ENCODE data around the gene MAP3K20.
"Not testable (repeated sequence)": the region's sequence is repeated elsewhere in the genome, so short reads cannot be mapped to it uniquely, and the experiment has no call there.

The MAP3K20 gene

GRCh38 chr2:173161507-173161906 is 85.9 kb downstream of the MAP3K20 start:
- no peak for DNase-seq (ENCODE audit: low spot score)

GRCh38 chr2:173163357-173163756 is 87.7 kb downstream of the MAP3K20 start:
- DNase-seq (ENCODE audit: low spot score) = not testable (repeated sequence)

GRCh38 chr2:173164396-173164795 is 88.8 kb downstream of the MAP3K20 start:
- DNase-seq (ENCODE audit: low spot score) = no peak

GRCh38 chr2:173165443-173166238 is 90.0 kb downstream of the MAP3K20 start:
- no peak for DNase-seq (ENCODE audit: low spot score)

- no peak for DNase-seq (ENCODE audit: low spot score)
Observed at GRCh38 chr2:173171321-173171720, 95.7 kb downstream of the MAP3K20 start.

GRCh38 chr2:173171924-173172643 is 96.4 kb downstream of the MAP3K20 start:
- DNase-seq (ENCODE audit: low spot score) = no peak

GRCh38 chr2:173174339-173174738 is 98.7 kb downstream of the MAP3K20 start:
- not testable (repeated sequence) for DNase-seq (ENCODE audit: low spot score)

GRCh38 chr2:173175222-173175621 is 99.6 kb downstream of the MAP3K20 start:
- no peak for DNase-seq (ENCODE audit: low spot score)

- DNase-seq (ENCODE audit: low spot score) = no peak
Observed at GRCh38 chr2:173181982-173182381, 106.3 kb downstream of the MAP3K20 start.

- no peak for DNase-seq (ENCODE audit: low spot score)
Observed at GRCh38 chr2:173184031-173185004, 108.7 kb downstream of the MAP3K20 start.

GRCh38 chr2:173185437-173185836 is 109.8 kb downstream of the MAP3K20 start:
- no peak for DNase-seq (ENCODE audit: low spot score)

- no peak for DNase-seq (ENCODE audit: low spot score)
Observed at GRCh38 chr2:173187941-173188788, 112.5 kb downstream of the MAP3K20 start.

- no peak for DNase-seq (ENCODE audit: low spot score)
Observed at GRCh38 chr2:173191601-173192000, 116.0 kb downstream of the MAP3K20 start.

- DNase-seq (ENCODE audit: low spot score) = no peak
Observed at GRCh38 chr2:173192071-173192470, 116.4 kb downstream of the MAP3K20 start.

- DNase-seq (ENCODE audit: low spot score) = no peak
Observed at GRCh38 chr2:173193925-173194324, 118.3 kb downstream of the MAP3K20 start.

GRCh38 chr2:173195100-173195499 is 119.5 kb downstream of the MAP3K20 start:
- DNase-seq (ENCODE audit: low spot score) = peak; percentile 40

- no peak for DNase-seq (ENCODE audit: low spot score)
Observed at GRCh38 chr2:173196080-173196479, 120.4 kb downstream of the MAP3K20 start.

- no peak for DNase-seq (ENCODE audit: low spot score)
Observed at GRCh38 chr2:173196638-173197037, 121.0 kb downstream of the MAP3K20 start.

GRCh38 chr2:173198327-173198726 is 122.7 kb downstream of the MAP3K20 start:
- DNase-seq (ENCODE audit: low spot score) = no peak

- no peak for DNase-seq (ENCODE audit: low spot score)
Observed at GRCh38 chr2:173199294-173199693, 123.6 kb downstream of the MAP3K20 start.

GRCh38 chr2:173202570-173202969 is 126.9 kb downstream of the MAP3K20 start:
- DNase-seq (ENCODE audit: low spot score) = no peak
